ENCODE results near the gene SNRPN.
"Not testable (repeated sequence)": the region's sequence is repeated elsewhere in the genome, so short reads cannot be mapped to it uniquely, and the experiment has no call there.

Gene SNRPN

GRCh38 chr15:24966364-24967103 lies 11.7 kb downstream of the SNRPN start:
- no peak overlapping the region for H3K4me3 ChIP-seq (ENCODE audit: low read depth, low read length)

GRCh38 chr15:24971052-24971451 lies 16.3 kb downstream of the SNRPN start:
- H3K4me3 ChIP-seq (ENCODE audit: low read depth, low read length): no peak overlapping the region

GRCh38 chr15:24971772-24972171 lies 17.0 kb downstream of the SNRPN start:
- H3K4me3 ChIP-seq (ENCODE audit: low read depth, low read length): no peak overlapping the region

GRCh38 chr15:24972707-24973106 lies 17.9 kb downstream of the SNRPN start:
- not testable (repeated sequence) for H3K4me3 ChIP-seq (ENCODE audit: low read depth, low read length)

GRCh38 chr15:24976932-24977331 lies 22.1 kb downstream of the SNRPN start:
- no peak overlapping the region for H3K4me3 ChIP-seq (ENCODE audit: low read depth, low read length)

GRCh38 chr15:24977686-24978085 lies 22.9 kb downstream of the SNRPN start:
- H3K4me3 ChIP-seq (ENCODE audit: low read depth, low read length): no peak overlapping the region

- no peak overlapping the region for H3K4me3 ChIP-seq (ENCODE audit: low read depth, low read length)
Observed at GRCh38 chr15:24985224-24985623, 30.4 kb downstream of the SNRPN start.

- H3K4me3 ChIP-seq (ENCODE audit: low read depth, low read length): no peak overlapping the region
Observed at GRCh38 chr15:24986653-24987052, 31.9 kb downstream of the SNRPN start.

GRCh38 chr15:25019434-25019833 lies 64.6 kb downstream of the SNRPN start:
- H3K4me3 ChIP-seq (ENCODE audit: low read depth, low read length): no peak overlapping the region

GRCh38 chr15:25022233-25022632 lies 67.4 kb downstream of the SNRPN start:
- no peak overlapping the region for H3K4me3 ChIP-seq (ENCODE audit: low read depth, low read length)
